ENCODE data around the gene RPL22. TPM values are rescaled to one million over a fixed set of nuclear protein-coding genes. Genes with fewer than 3 reads are reported as not detected.
A peak's percentile ranks its signal among the peaks of the same experiment; 100 is the strongest.

The RPL22 gene
- polyA plus RNA-seq, 1 donor (not counting 4 experiments of a cell fraction or from before 2014, with no cell fraction given) = 421 TPM

- Histone ChIP-seq H3K9me3 (ENCODE audit: control insufficient read depth, low read depth, low read length) (no peaks in the 10 kb centered on the region), H3K4me3 (ENCODE audit: control insufficient read depth in 2 of 3, extremely low read depth in 1 of 3, insufficient read depth in 2 of 3, low read depth in 1 of 3, low read length in 3 of 3) (peak overlapping the region; percentile 93 to 99 (median 98)), H3K4me1 (ENCODE audit: control insufficient read depth, extremely low read depth, insufficient read depth, low read length) (peaks cover 19% of the 10 kb centered on the region), H3K9me1 (ENCODE audit: control insufficient read depth, extremely low read depth, insufficient read depth, low read length) (peaks cover 3% of the 10 kb centered on the region), H4K20me1 (ENCODE audit: control insufficient read depth, extremely low read depth, insufficient read depth, low read length) (peaks cover 7% of the 10 kb centered on the region), H2AFZ (ENCODE audit: control insufficient read depth, low read length) (no peak overlapping the region), H3K27me3 (ENCODE audit: control insufficient read depth, extremely low read depth, insufficient read depth, low read length) (no peaks in the 10 kb centered on the region), H3K79me2 (ENCODE audit: control insufficient read depth, insufficient read depth, low read length) (peaks cover 53% of the 10 kb centered on the region), H3K9ac (ENCODE audit: control insufficient read depth, extremely low read depth, insufficient read depth, low read length) (peak overlapping the region; percentile 99), H3K27ac (ENCODE audit: control insufficient read depth, insufficient read depth, low read length) (peak overlapping the region; percentile 93), H3K36me3 (ENCODE audit: control insufficient read depth in 2 of 2, extremely low read depth in 1 of 2, insufficient read depth in 2 of 2, low read length in 2 of 2) (peaks cover 17 to 22% of the 10 kb centered on the region in 2 experiments), H3K4me2 (ENCODE audit: control insufficient read depth, extremely low read depth, insufficient read depth, low read depth, low read length) (peak overlapping the region; percentile 97)
- DNase-seq (ENCODE audit: low read depth, low spot score) = no peak
- dilution Hi-C loops (cut with MboI; ENCODE audit: extremely low pct_ligation_motif_present, low sequenced_read_pairs) = no loop called here
- TF ChIP-seq EZH2 (IDR thresholded peaks at IDR 0.05; ENCODE audit: low read length) = no peak
- no peak for TF ChIP-seq CTCF (optimal IDR thresholded peaks at IDR 0.05 in 1 of 3, IDR thresholded peaks at IDR 0.05 in 1 of 3, conservative IDR thresholded peaks at IDR 0.05 in 1 of 3; ENCODE audit: extremely low read depth in 1 of 3, insufficient read depth in 2 of 3, low read length in 3 of 3)
- FAIRE-seq = no peak
These were observed 623 bp downstream of the RPL22 start for GRCh38 chr1:6198646-6199297.

DNA sequence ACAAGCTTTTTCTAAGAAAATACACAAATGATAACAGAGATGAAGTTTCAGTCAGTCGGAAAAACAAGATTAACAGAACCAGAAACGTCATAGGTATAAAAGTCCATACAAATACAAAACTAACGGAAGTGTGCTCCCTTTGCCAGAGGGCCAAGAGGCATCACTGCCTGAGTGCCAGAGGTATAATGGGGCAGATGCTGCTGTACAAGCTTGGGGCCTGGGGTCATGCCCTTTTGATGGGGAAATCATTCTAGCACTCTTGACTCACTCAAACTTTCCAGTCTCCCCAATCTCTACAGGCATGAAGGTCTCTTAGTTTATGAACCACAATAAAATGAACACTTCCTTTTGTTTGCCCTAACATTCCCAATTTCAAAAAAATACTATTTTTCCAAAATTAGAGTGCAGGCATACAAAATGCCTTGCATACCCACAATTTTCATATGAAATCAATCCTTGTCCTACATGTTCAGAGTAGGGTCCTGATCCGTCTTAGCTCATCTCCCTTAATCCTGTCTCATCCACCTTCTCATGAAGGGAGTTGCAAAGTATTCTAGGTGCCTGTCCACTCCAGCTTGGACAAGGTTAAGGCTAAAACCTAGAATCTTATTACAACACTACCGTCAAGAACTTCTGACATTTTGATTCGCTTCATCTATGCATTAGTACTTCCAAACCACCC, 1.5 kb downstream of the RPL22 start:
- Histone ChIP-seq H3K27me3 (ENCODE audit: control insufficient read depth, extremely low read depth, insufficient read depth, low read length) (no peaks in the 10 kb centered on the region), H4K20me1 (ENCODE audit: control insufficient read depth, extremely low read depth, insufficient read depth, low read length) (peaks cover 10% of the 10 kb centered on the region), H3K36me3 (ENCODE audit: control insufficient read depth in 2 of 2, extremely low read depth in 1 of 2, insufficient read depth in 2 of 2, low read length in 2 of 2) (peaks cover 18 to 29% of the 10 kb centered on the region in 2 experiments), H2AFZ (ENCODE audit: control insufficient read depth, low read length) (no peak overlapping the region), H3K9ac (ENCODE audit: control insufficient read depth, extremely low read depth, insufficient read depth, low read length) (peak overlapping the region; percentile 99), H3K79me2 (ENCODE audit: control insufficient read depth, insufficient read depth, low read length) (peaks cover 62% of the 10 kb centered on the region), H3K4me2 (ENCODE audit: control insufficient read depth, extremely low read depth, insufficient read depth, low read depth, low read length) (peak overlapping the region; percentile 97), H3K9me1 (ENCODE audit: control insufficient read depth, extremely low read depth, insufficient read depth, low read length) (peaks cover 3% of the 10 kb centered on the region), H3K9me3 (ENCODE audit: control insufficient read depth, low read depth, low read length) (no peaks in the 10 kb centered on the region), H3K4me1 (ENCODE audit: control insufficient read depth, extremely low read depth, insufficient read depth, low read length) (peaks cover 19% of the 10 kb centered on the region), H3K4me3 (ENCODE audit: control insufficient read depth in 2 of 3, extremely low read depth in 1 of 3, insufficient read depth in 2 of 3, low read depth in 1 of 3, low read length in 3 of 3) (peak overlapping the region; percentile 93 to 99 (median 98)), H3K27ac (ENCODE audit: control insufficient read depth, insufficient read depth, low read length) (peak overlapping the region; percentile 93)
- TF ChIP-seq EZH2 (IDR thresholded peaks at IDR 0.05; ENCODE audit: low read length) (no peak), CTCF (optimal IDR thresholded peaks at IDR 0.05 in 1 of 3, IDR thresholded peaks at IDR 0.05 in 1 of 3, conservative IDR thresholded peaks at IDR 0.05 in 1 of 3; ENCODE audit: extremely low read depth in 1 of 3, insufficient read depth in 2 of 3, low read length in 3 of 3) (no peak)
- dilution Hi-C loops (cut with MboI; ENCODE audit: extremely low pct_ligation_motif_present, low sequenced_read_pairs) = no loop called here
- DNase-seq (ENCODE audit: low read depth, low spot score) (no peak), FAIRE-seq (no peak)

Data from keratinocyte (primary cell).